SK-N-SH (cell line): Measurements from ENCODE around the gene ANKRD10. TPM values are rescaled to one million over a fixed set of nuclear protein-coding genes. Genes with fewer than 3 reads are reported as not detected.

Experiments
- CTCF ChIA-PET: fragments of 300-600, 350-600 bp; formaldehyde crosslinking; extraction: SDS; loops from one replicate; lab custom pipeline; 2021; lab: Yijun Ruan, JAX
- POLR2A ChIA-PET: fragments of 350-600 bp; sonication (Branson Sonifier 250); formaldehyde crosslinking; extraction: SDS; loops from one replicate; lab custom pipeline; 2020; ENCODE audit warnings: antibody characterized with exemption, inconsistent platforms; lab: Yijun Ruan, JAX
- DNase-seq: peaks from one replicate; pipeline ENCODE4 v3.0.0; 2012
- H2AFZ ChIP-seq: fragments of 200-600 bp; sonication (generic); 2 replicates; pipeline ENCODE4 v1.8.1; 2016; ENCODE audit warnings: antibody characterized with exemption, mild to moderate bottlenecking, low read depth
- H3F3A ChIP-seq: fragments of 200-600 bp; sonication (generic); replicated peaks from 2 replicates; pipeline ENCODE3; 2016; ENCODE audit warnings: antibody characterized with exemption, mild to moderate bottlenecking; ENCODE audit not compliant: insufficient read depth
- H3K27ac ChIP-seq, 2 experiments: fragments of 200-500 bp in 1 of 2; fragments of 200-600 bp in 1 of 2; sonication (Bioruptor generic) in 1 of 2; sonication (generic), shearing (Covaris generic) in 1 of 2; 2 replicates each; pipeline versions ENCODE4 v1.5.1 to v1.6.1; 2014 to 2016; ENCODE audit warnings: low read depth in 2 of 2, inconsistent platforms in 1 of 2, low read length in 1 of 2, mild to moderate bottlenecking in 1 of 2, mixed read lengths in 1 of 2
- H3K27me3 ChIP-seq: fragments of 200-600 bp; sonication (generic), shearing (Covaris generic); 2 replicates; pipeline ENCODE4 v1.6.1; 2016; ENCODE audit warnings: mixed run types; ENCODE audit not compliant: insufficient read depth
- H3K36me3 ChIP-seq, 2 experiments: fragments of 200-500 bp in 1 of 2; fragments of 200-600 bp in 1 of 2; sonication (Bioruptor generic) in 1 of 2; sonication (generic) in 1 of 2; replicated peaks in 1 of 2; 2 replicates each; pipeline versions ENCODE3 to v1.5.1; 2014 to 2016; ENCODE audit warnings: low read length in 1 of 2, mild to moderate bottlenecking in 1 of 2; ENCODE audit not compliant: insufficient read depth in 2 of 2, control insufficient read depth in 1 of 2
- H3K4me1 ChIP-seq, 2 experiments: fragments of 200-500 bp in 1 of 2; fragments of 200-600 bp in 1 of 2; sonication (Bioruptor generic) in 1 of 2; sonication (generic), shearing (Covaris generic) in 1 of 2; 2 replicates each; pipeline versions ENCODE4 v1.5.1 to v1.6.1; 2014 to 2016; ENCODE audit warnings: low read depth in 1 of 2, low read length in 1 of 2, mixed run types in 1 of 2; ENCODE audit not compliant: insufficient read depth in 2 of 2, control insufficient read depth in 1 of 2
- H3K4me2 ChIP-seq: fragments of 200-600 bp; sonication (generic), shearing (Covaris generic); 2 replicates; pipeline ENCODE4 v1.6.1; 2017; ENCODE audit warnings: mixed run types
- H3K4me3 ChIP-seq, 2 experiments: fragments of 200-500 bp in 1 of 2; fragments of 200-600 bp in 1 of 2; sonication (Bioruptor generic) in 1 of 2; sonication (generic), shearing (Covaris generic) in 1 of 2; 2 replicates each; pipeline versions ENCODE4 v1.5.1 to v1.8.1; 2014 to 2016; ENCODE audit warnings: low read depth in 2 of 2, inconsistent platforms in 1 of 2, low read length in 1 of 2, mild to moderate bottlenecking in 1 of 2, mixed read lengths in 1 of 2, moderate library complexity in 1 of 2
- H3K79me2 ChIP-seq: fragments of 200-600 bp; sonication (generic); 2 replicates; pipeline ENCODE4 v1.8.1; 2017; ENCODE audit warnings: mild to moderate bottlenecking; ENCODE audit not compliant: insufficient read depth
- H3K9ac ChIP-seq: fragments of 200-600 bp; sonication (generic); 2 replicates; pipeline ENCODE4 v1.6.1; 2017; ENCODE audit warnings: mixed run types
- H3K9me2 ChIP-seq: fragments of 200-600 bp; sonication (generic); 2 replicates; pipeline ENCODE4 v1.6.1; 2017; ENCODE audit warnings: mixed run types
- H3K9me3 ChIP-seq: fragments of 200-600 bp; sonication (generic); 2 replicates; pipeline ENCODE4 v1.6.1; 2017; ENCODE audit warnings: mixed run types, mild to moderate bottlenecking, moderate library complexity
- H4K20me1 ChIP-seq: fragments of 200-600 bp; sonication (generic); 2 replicates; pipeline ENCODE4 v1.6.1; 2017; ENCODE audit warnings: mild to moderate bottlenecking, mixed run types; ENCODE audit not compliant: insufficient read depth
- ELF1 ChIP-seq: IDR thresholded peaks from 2 replicates; pipeline ENCODE4 v1.4.0; 2012
- EP300 ChIP-seq, 2 experiments: IDR thresholded peaks; 2 replicates each; pipeline versions ENCODE4 v1.4.0 to v1.6.1; 2012; ENCODE audit warnings: borderline replicate concordance in 1 of 2, low read depth in 1 of 2, low read length in 1 of 2
- EZH2phosphoT487 ChIP-seq: fragments of 200-600 bp; sonication (generic); IDR thresholded peaks from 2 replicates; pipeline ENCODE4 v1.6.1; 2017; ENCODE audit warnings: low read depth, mixed run types, mild to moderate bottlenecking, antibody characterized with exemption, moderate library complexity, borderline replicate concordance
- FOXJ3 ChIP-seq: sonication (generic); formaldehyde crosslinking; IDR thresholded peaks from 2 replicates; pipeline ENCODE4 v1.5.1; 2020; ENCODE audit warnings: mild to moderate bottlenecking, missing genetic modification reagents
- FOXM1 ChIP-seq: IDR thresholded peaks from 2 replicates; pipeline ENCODE4 v1.4.0; 2012; ENCODE audit warnings: low read depth, mild to moderate bottlenecking
- GABPA ChIP-seq: IDR thresholded peaks from 2 replicates; pipeline ENCODE4 v1.4.0; 2012; ENCODE audit warnings: low read depth, mild to moderate bottlenecking
- GATA2 ChIP-seq: sonication (generic); formaldehyde crosslinking; IDR thresholded peaks from 2 replicates; pipeline ENCODE4 v1.5.0; 2020; ENCODE audit warnings: mild to moderate bottlenecking, missing genetic modification reagents
- JUND ChIP-seq: IDR thresholded peaks from 2 replicates; pipeline ENCODE4 v1.4.0; 2012
- MEF2A ChIP-seq: IDR thresholded peaks from 2 replicates; pipeline ENCODE4 v1.4.0; 2012; ENCODE audit warnings: low read depth, borderline replicate concordance
- MXI1 ChIP-seq: IDR thresholded peaks from 2 replicates; pipeline ENCODE4 v1.6.1; 2012; ENCODE audit warnings: mild to moderate bottlenecking, low read depth, low read length, improper control_type of control experiment
- NFIC ChIP-seq: IDR thresholded peaks from 2 replicates; pipeline ENCODE4 v1.4.0; 2012; ENCODE audit warnings: borderline replicate concordance
- POLR2AphosphoS5 ChIP-seq: IDR thresholded peaks from 2 replicates; pipeline ENCODE4 v1.6.1; 2012; ENCODE audit warnings: low read depth, low read length
- RCOR1 ChIP-seq: fragments of 150-350 bp; IDR thresholded peaks from 2 replicates; pipeline ENCODE4 v1.6.1; 2017; ENCODE audit warnings: antibody characterized with exemption, low read length
- SIN3A ChIP-seq: IDR thresholded peaks from 2 replicates; pipeline ENCODE4 v1.6.1; 2012; ENCODE audit warnings: low read depth, mild to moderate bottlenecking, low read length, moderate library complexity, borderline replicate concordance
- SMC3 ChIP-seq: IDR thresholded peaks from 2 replicates; pipeline ENCODE4 v1.6.1; 2012; ENCODE audit warnings: low read depth, low read length, improper control_type of control experiment
- TAF1 ChIP-seq: IDR thresholded peaks from 2 replicates; pipeline ENCODE4 v1.6.1; 2012; ENCODE audit warnings: low read depth, mild to moderate bottlenecking, low read length, moderate library complexity, borderline replicate concordance
- TCF12 ChIP-seq: IDR thresholded peaks from 2 replicates; pipeline ENCODE4 v1.4.0; 2012
- YY1 ChIP-seq: IDR thresholded peaks from 2 replicates; pipeline ENCODE4 v1.4.0; 2012; ENCODE audit warnings: low read depth, mild to moderate bottlenecking
- WGBS: methylation state at CpG from one replicate; pipeline ENCODE4 v1.1.6; 2017; ENCODE audit warnings: low lambda C conversion rate; 5-methylcytosine and 5-hydroxymethylcytosine counted together
- polyA plus RNA-seq, 3 experiments: library from polyadenylated mRNA; depleted of rRNA; stranded (reverse); fragments of >200 nt; gene quantifications; 2 replicates each; pipeline ENCODE4 v1.2.3, GENCODE V29; 2012
- TF ChIP-seq, protein P1 (sequence below): fragments of 200-600 bp; sonication (generic); IDR thresholded peaks from 2 replicates; pipeline ENCODE4 v1.6.1; 2017; ENCODE audit warnings: antibody characterized with exemption, mild to moderate bottlenecking, moderate library complexity
- TF ChIP-seq, protein P2 (sequence below): IDR thresholded peaks from 2 replicates; pipeline ENCODE4; 2012
- TF ChIP-seq, protein P3 (sequence below): IDR thresholded peaks from 2 replicates; pipeline ENCODE4 v1.4.0; 2012; ENCODE audit warnings: low read depth
- TF ChIP-seq, protein P4 (sequence below): IDR thresholded peaks from 2 replicates; pipeline ENCODE4 v1.4.0; 2012; ENCODE audit warnings: low read depth, borderline replicate concordance

ANKRD10 gene
- polyA plus RNA-seq, 1 of the 3 experiments (the other 2 are of a cell fraction): 53.2 TPM

DNA sequence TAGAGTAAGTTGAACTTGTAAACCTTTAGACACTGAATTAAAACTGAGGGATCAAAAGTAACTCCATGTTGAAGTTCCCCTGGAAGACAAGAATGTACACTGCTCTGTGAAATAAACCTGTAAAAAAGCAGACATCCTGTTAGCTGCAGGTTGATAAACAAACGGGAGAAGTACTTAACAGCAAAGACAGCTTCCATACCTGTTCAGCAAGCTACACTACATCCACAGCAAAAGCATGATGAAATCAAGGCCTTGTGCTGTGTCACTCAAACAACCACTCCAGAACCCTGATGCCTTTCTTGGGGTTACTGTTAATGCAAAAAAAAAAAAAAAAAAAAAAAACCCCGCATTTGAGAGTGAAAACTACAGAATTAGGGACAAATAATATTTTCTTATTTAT, 20.8 kb downstream of the ANKRD10 start:
- POLR2A ChIA-PET: interaction anchor here (0.6 kb wide), 1 partner anchor 320 kb away, joined by 5 read pairs; no protein-coding TSS in a partner anchor
- TF ChIP-seq, protein P1, sequence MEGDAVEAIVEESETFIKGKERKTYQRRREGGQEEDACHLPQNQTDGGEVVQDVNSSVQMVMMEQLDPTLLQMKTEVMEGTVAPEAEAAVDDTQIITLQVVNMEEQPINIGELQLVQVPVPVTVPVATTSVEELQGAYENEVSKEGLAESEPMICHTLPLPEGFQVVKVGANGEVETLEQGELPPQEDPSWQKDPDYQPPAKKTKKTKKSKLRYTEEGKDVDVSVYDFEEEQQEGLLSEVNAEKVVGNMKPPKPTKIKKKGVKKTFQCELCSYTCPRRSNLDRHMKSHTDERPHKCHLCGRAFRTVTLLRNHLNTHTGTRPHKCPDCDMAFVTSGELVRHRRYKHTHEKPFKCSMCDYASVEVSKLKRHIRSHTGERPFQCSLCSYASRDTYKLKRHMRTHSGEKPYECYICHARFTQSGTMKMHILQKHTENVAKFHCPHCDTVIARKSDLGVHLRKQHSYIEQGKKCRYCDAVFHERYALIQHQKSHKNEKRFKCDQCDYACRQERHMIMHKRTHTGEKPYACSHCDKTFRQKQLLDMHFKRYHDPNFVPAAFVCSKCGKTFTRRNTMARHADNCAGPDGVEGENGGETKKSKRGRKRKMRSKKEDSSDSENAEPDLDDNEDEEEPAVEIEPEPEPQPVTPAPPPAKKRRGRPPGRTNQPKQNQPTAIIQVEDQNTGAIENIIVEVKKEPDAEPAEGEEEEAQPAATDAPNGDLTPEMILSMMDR: no peak
- TF ChIP-seq MXI1: no peak
- TF ChIP-seq, protein P2, sequence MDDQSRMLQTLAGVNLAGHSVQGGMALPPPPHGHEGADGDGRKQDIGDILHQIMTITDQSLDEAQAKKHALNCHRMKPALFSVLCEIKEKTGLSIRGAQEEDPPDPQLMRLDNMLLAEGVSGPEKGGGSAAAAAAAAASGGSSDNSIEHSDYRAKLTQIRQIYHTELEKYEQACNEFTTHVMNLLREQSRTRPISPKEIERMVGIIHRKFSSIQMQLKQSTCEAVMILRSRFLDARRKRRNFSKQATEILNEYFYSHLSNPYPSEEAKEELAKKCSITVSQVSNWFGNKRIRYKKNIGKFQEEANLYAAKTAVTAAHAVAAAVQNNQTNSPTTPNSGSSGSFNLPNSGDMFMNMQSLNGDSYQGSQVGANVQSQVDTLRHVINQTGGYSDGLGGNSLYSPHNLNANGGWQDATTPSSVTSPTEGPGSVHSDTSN: no peak
- no peak for TF ChIP-seq GATA2
- TF ChIP-seq, protein P3, sequence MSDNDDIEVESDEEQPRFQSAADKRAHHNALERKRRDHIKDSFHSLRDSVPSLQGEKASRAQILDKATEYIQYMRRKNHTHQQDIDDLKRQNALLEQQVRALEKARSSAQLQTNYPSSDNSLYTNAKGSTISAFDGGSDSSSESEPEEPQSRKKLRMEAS: no peak
- TF ChIP-seq SIN3A: no peak
- TF ChIP-seq, all 33 proteins: peak for 0
- CTCF ChIA-PET: interaction anchor here (1.0 kb wide), 1 partner anchor 11 kb away, joined by 3 read pairs; no protein-coding TSS in a partner anchor
- H4K20me1 ChIP-seq: 0 out of 2 replicates have a peak, but pooled peaks cover 8% of the 10 kb centered on the region
- no peak overlapping the region for H3K4me2 ChIP-seq
- H3K36me3 ChIP-seq: peaks cover 40 to 53% of the 10 kb centered on the region in 2 experiments
- no peaks in the 10 kb centered on the region for H3K9me3 ChIP-seq
- H3K4me3 ChIP-seq: no peak overlapping the region
- no peaks in the 10 kb centered on the region for H3F3A ChIP-seq
- no peak overlapping the region for H3K27ac ChIP-seq
- 77% methylated on average over 2 of the region's 2 CpGs for WGBS
- no peaks in the 10 kb centered on the region for H3K9me2 ChIP-seq
- peaks cover 22% of the 10 kb centered on the region for H3K79me2 ChIP-seq
- DNase-seq: no peak
- no peak overlapping the region for H2AFZ ChIP-seq
- peaks cover 0 to 1% of the 10 kb centered on the region in 2 experiments; a peak in 1 of 4 replicates for H3K4me1 ChIP-seq
- no peaks in the 10 kb centered on the region for H3K27me3 ChIP-seq
- H3K9ac ChIP-seq: no peak overlapping the region

DNA sequence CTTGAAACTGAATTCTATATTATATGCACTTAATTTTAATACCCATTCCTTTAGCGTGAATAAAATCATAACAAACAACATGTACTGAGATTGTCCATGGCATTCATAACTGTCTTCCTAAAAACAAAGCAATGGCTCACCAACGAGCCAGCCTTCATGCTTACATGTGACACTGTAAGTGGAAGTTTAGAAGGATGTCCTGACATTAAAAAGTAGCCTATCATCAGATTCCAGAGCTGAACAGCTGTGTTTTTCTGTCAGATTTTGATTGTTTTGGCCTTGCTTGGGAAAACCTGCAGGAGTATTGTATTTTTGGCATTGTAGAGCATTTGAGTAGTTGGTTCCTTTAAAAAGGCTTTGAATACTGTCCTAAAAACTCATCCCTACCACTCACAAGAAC, 21.3 kb downstream of the ANKRD10 start:
- CTCF ChIA-PET: no interaction called here
- no peak overlapping the region for H3K4me3 ChIP-seq
- TF ChIP-seq TCF12 (no peak), JUND (no peak), POLR2AphosphoS5 (no peak), ELF1 (no peak), NFIC (no peak), MEF2A (no peak), TAF1 (no peak), SMC3 (no peak), GABPA (no peak), FOXM1 (no peak), RCOR1 (no peak), YY1 (no peak), FOXJ3 (CRISPR knock-in tag) (no peak), EP300 (IDR thresholded peaks at IDR 0.05; ENCODE audit: borderline replicate concordance in 1 of 2, low read depth in 1 of 2, low read length in 1 of 2) (no peak), EZH2phosphoT487 (no peak)
- TF ChIP-seq, protein P4, sequence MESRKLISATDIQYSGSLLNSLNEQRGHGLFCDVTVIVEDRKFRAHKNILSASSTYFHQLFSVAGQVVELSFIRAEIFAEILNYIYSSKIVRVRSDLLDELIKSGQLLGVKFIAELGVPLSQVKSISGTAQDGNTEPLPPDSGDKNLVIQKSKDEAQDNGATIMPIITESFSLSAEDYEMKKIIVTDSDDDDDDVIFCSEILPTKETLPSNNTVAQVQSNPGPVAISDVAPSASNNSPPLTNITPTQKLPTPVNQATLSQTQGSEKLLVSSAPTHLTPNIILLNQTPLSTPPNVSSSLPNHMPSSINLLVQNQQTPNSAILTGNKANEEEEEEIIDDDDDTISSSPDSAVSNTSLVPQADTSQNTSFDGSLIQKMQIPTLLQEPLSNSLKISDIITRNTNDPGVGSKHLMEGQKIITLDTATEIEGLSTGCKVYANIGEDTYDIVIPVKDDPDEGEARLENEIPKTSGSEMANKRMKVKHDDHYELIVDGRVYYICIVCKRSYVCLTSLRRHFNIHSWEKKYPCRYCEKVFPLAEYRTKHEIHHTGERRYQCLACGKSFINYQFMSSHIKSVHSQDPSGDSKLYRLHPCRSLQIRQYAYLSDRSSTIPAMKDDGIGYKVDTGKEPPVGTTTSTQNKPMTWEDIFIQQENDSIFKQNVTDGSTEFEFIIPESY: no peak
- TF ChIP-seq, protein P3: no peak
- H4K20me1 ChIP-seq: 0 out of 2 replicates have a peak, but pooled peaks cover 8% of the 10 kb centered on the region
- no peaks in the 10 kb centered on the region for H3K9me3 ChIP-seq
- no peak overlapping the region for H3K27ac ChIP-seq
- peaks cover 18% of the 10 kb centered on the region for H3K79me2 ChIP-seq
- WGBS: 96% methylated on average over 2 of the region's 2 CpGs
- DNase-seq: no peak
- no peaks in the 10 kb centered on the region for H3F3A ChIP-seq
- H3K9ac ChIP-seq: no peak overlapping the region
- no peak overlapping the region for H2AFZ ChIP-seq
- H3K27me3 ChIP-seq: no peaks in the 10 kb centered on the region
- peaks cover 39 to 55% of the 10 kb centered on the region in 2 experiments for H3K36me3 ChIP-seq
- POLR2A ChIA-PET: interaction anchor here (1.1 kb wide), 1 partner anchor 22 kb away, joined by 3 read pairs; no protein-coding TSS in a partner anchor
- H3K9me2 ChIP-seq: no peaks in the 10 kb centered on the region
- no peak overlapping the region for H3K4me2 ChIP-seq
- H3K4me1 ChIP-seq: no peaks in the 10 kb centered on the region
